PC-9 (cell line): ENCODE results near the gene SCAP. TPM values are rescaled to one million over a fixed set of nuclear protein-coding genes. Genes with fewer than 3 reads are reported as not detected.
"Not testable (repeated sequence)": the region's sequence is repeated elsewhere in the genome, so short reads cannot be mapped to it uniquely, and the experiment has no call there.

ENCODE experiments used
- BruUV-seq: library from RNA; stranded (reverse); fragments of 400-500 nt; replicated peaks from 2 replicates; lab custom pipeline; 2021; lab: Mats Ljungman, UMichigan
- CTCF ChIA-PET: fragments of 300-600 bp; sonication (Branson Sonifier 250); formaldehyde crosslinking; loops from one replicate; lab custom pipeline; 2022; ENCODE audit warnings: antibody characterized with exemption; lab: Charles Lee
- POLR2A ChIA-PET: fragments of 300-600 bp; sonication (Branson Sonifier 250); formaldehyde crosslinking; loops from one replicate; lab custom pipeline; 2022; ENCODE audit warnings: antibody characterized with exemption; ENCODE audit not compliant: unreplicated experiment; lab: Charles Lee
- DNase-seq, 2 experiments: peaks; one replicate each; pipeline versions ENCODE4 v3.0.0 to v3.0.0-alpha.2; 2015 to 2022; ENCODE audit warnings: mixed read lengths in 1 of 2
- H2AFZ ChIP-seq: fragments of 200-600 bp; sonication (generic); 2 replicates; pipeline ENCODE4 v1.8.1; 2017; ENCODE audit warnings: antibody characterized with exemption
- H3F3A ChIP-seq: fragments of 200-600 bp; sonication (generic); 2 replicates; pipeline ENCODE4 v1.8.1; 2017; ENCODE audit warnings: antibody characterized with exemption, mild to moderate bottlenecking, low read depth; ENCODE audit not compliant: insufficient read depth
- H3K27ac ChIP-seq: fragments of 200-600 bp; sonication (generic); 2 replicates; pipeline ENCODE4 v1.6.1; 2016; ENCODE audit warnings: mixed run types
- H3K27me3 ChIP-seq: fragments of 200-600 bp; sonication (generic); 2 replicates; pipeline ENCODE4 v1.6.1; 2016; ENCODE audit warnings: low read depth, mixed run types; ENCODE audit not compliant: insufficient read depth
- H3K36me3 ChIP-seq: fragments of 200-600 bp; sonication (generic); 2 replicates; pipeline ENCODE4 v1.6.1; 2016; ENCODE audit warnings: low read depth, mixed run types
- H3K4me1 ChIP-seq: fragments of 200-600 bp; sonication (generic); replicated peaks from 2 replicates; pipeline ENCODE4 v1.6.1; 2016; ENCODE audit warnings: mixed run types; ENCODE audit not compliant: insufficient read depth
- H3K4me2 ChIP-seq: fragments of 200-600 bp; sonication (generic); 2 replicates; pipeline ENCODE4 v1.6.1; 2017; ENCODE audit warnings: mixed run types
- H3K4me3 ChIP-seq: fragments of 200-600 bp; sonication (generic); 2 replicates; pipeline ENCODE4 v1.6.1; 2016; ENCODE audit warnings: mixed run types
- H3K79me2 ChIP-seq: fragments of 200-600 bp; sonication (generic); 2 replicates; pipeline ENCODE4 v1.6.1; 2017; ENCODE audit warnings: low read depth, mixed run types
- H3K9me2 ChIP-seq: fragments of 200-600 bp; sonication (generic); 2 replicates; pipeline ENCODE4 v1.8.1; 2017; ENCODE audit warnings: mild to moderate bottlenecking; ENCODE audit not compliant: insufficient read depth
- H3K9me3 ChIP-seq: fragments of 200-600 bp; sonication (generic); 2 replicates; pipeline ENCODE4 v1.8.1; 2016; ENCODE audit warnings: low read depth; ENCODE audit not compliant: insufficient read depth
- H4K20me1 ChIP-seq: fragments of 200-600 bp; sonication (generic); 2 replicates; pipeline ENCODE4 v1.8.1; 2017; ENCODE audit not compliant: insufficient read depth
- CTCF ChIP-seq: fragments of 200-600 bp; sonication (generic); conservative IDR thresholded peaks from 2 replicates; pipeline ENCODE4 v1.6.1; 2017; ENCODE audit warnings: mixed run types, antibody characterized with exemption, mild to moderate bottlenecking, moderate library complexity
- EZH2 ChIP-seq: fragments of 200-600 bp; sonication (generic); IDR thresholded peaks from 2 replicates; pipeline ENCODE4 v1.8.0; 2017; ENCODE audit warnings: antibody characterized with exemption, low read depth
- intact Hi-C: fragments of 100-400 bp; cut with micrococcal nuclease; formaldehyde crosslinking; loops from one replicate; pipeline ENCODE4 v1.10.0; 2022; ENCODE audit not compliant: unreplicated experiment
- total RNA-seq: library from RNA; stranded (reverse); gene quantifications from 2 replicates; pipeline ENCODE4 v1.2.3, GENCODE V29; 2021

SCAP gene
- total RNA-seq, 1 experiment from 2014 or later: 71.5 TPM

DNA sequence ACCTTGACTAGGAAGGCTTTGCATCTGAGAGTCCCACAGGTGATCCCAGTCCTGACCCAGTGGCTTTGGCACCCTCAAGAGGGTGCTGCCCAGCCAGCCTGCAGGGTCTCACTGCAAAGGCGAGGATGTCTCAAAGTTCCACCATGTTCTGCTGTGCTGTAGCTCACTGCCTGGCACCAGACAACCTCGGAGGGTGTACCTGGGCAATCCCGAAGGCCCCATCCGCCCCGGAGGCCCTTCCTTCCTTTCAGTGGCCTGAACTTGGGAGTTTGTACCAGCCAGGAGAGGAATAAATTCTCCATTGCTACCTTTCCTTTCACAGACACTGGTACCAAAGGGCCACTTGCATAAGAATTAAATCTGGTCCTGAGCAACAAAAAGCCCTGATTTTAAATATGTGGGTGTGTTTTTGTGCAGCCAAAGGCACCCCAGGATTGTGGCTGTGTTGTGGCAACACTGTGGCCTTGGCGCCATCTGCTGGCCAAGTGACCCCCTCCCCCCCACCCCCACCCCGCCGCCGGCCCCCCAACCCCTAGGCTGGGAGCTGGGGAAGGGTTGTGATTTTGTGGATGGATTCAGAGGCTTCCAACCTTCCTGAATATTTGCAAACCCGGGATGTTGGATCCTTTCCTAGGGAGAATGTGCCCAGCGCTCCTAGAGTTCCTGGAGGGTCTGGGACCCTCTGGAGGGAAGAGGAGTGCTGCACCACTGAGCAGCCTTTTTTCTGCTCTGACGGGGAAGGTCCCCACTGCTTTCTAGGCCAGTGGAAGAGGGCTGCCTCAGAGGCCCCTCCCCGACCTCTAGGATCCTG lies 104.6 kb downstream of the SCAP start:
- Histone ChIP-seq H3K79me2 (no peaks in the 10 kb centered on the region), H3F3A (no peaks in the 10 kb centered on the region), H3K9me2 (no peaks in the 10 kb centered on the region), H3K4me3 (no peak overlapping the region), H2AFZ (no peak overlapping the region), H3K36me3 (no peaks in the 10 kb centered on the region), H3K4me1 (no peaks in the 10 kb centered on the region), H3K9me3 (no peaks in the 10 kb centered on the region), H3K4me2 (no peak overlapping the region), H4K20me1 (no peaks in the 10 kb centered on the region), H3K27ac (no peak overlapping the region), H3K27me3 (no peaks in the 10 kb centered on the region)
- ChIA-PET POLR2A (interaction anchor here (0.7 kb wide), 1 partner anchor 283 kb away, joined by 7 read pairs; no protein-coding TSS in a partner anchor), CTCF (interaction anchor here (0.6 kb wide), 2 partner anchors 357 to 383 kb away, joined by 4 to 6 read pairs; no protein-coding TSS in a partner anchor)
- DNase-seq: no peak
- intact Hi-C loops: no loop called here
- BruUV-seq: no TSS peak
- TF ChIP-seq EZH2 (no peak), CTCF (no peak; the same call in 1 of the 2 replicates)

- H4K20me1 ChIP-seq, H2AFZ ChIP-seq, H3K36me3 ChIP-seq, H3K27me3 ChIP-seq, H3K27ac ChIP-seq, H3F3A ChIP-seq, H3K79me2 ChIP-seq, H3K4me1 ChIP-seq, BruUV-seq, H3K4me2 ChIP-seq, H3K9me2 ChIP-seq, DNase-seq, H3K4me3 ChIP-seq, H3K9me3 ChIP-seq, intact Hi-C loops: not testable (repeated sequence)
- POLR2A ChIA-PET: interaction anchor here (0.6 to 0.7 kb wide), 2 partner anchors 282 to 1467 kb away, joined by 4 to 7 read pairs; no protein-coding TSS in a partner anchor
- CTCF ChIA-PET: interaction anchor here (0.5 kb wide), 1 partner anchor 117 kb away, joined by 3 read pairs; no protein-coding TSS in a partner anchor
Measured at GRCh38 chr3:47370020-47370419, 105.7 kb downstream of the SCAP start.

DNA sequence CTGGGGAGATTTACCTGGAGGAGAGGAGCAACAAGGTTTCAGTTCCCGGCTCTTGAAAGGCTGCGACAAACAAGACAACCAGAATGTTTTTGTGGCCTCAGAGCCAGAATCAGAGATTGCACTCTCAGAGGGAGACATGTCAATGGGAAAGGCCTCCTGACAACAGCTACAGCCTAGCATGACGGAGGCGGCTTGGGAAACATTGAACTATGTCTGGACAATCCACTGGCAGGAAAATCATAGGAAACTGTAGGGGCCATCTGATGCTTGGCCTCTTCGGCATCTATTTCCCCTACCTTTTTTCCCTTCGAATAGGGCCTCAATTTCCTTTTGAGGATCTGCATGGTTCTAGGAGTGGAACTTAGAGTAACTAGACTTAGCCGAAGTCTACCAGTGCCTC lies 108.1 kb downstream of the SCAP start:
- Histone ChIP-seq H3F3A (no peaks in the 10 kb centered on the region), H3K9me3 (no peaks in the 10 kb centered on the region), H3K4me1 (no peaks in the 10 kb centered on the region), H3K27ac (no peak overlapping the region), H3K4me2 (no peak overlapping the region), H2AFZ (no peak overlapping the region), H3K27me3 (no peaks in the 10 kb centered on the region), H3K9me2 (no peaks in the 10 kb centered on the region), H4K20me1 (no peaks in the 10 kb centered on the region), H3K4me3 (no peak overlapping the region), H3K79me2 (no peaks in the 10 kb centered on the region), H3K36me3 (no peaks in the 10 kb centered on the region)
- BruUV-seq: no TSS peak
- TF ChIP-seq EZH2 (no peak), CTCF (no peak)
- POLR2A ChIA-PET: no interaction called here
- CTCF ChIA-PET: no interaction called here
- intact Hi-C loops: no loop called here
- DNase-seq: no peak
